H9 (cell line): ENCODE data around the gene ALDH1A1. TPM values are rescaled to one million over a fixed set of nuclear protein-coding genes. Genes with fewer than 3 reads are reported as not detected.

ENCODE experiments used
- DNase-seq: peaks from one replicate; pipeline ENCODE4 v3.0.0-alpha.2; 2017
- H2AFZ ChIP-seq: one replicate; pipeline ENCODE4 v1.6.1; 2013; ENCODE audit warnings: mild to moderate bottlenecking, low read length, control low read depth, moderate library complexity
- H2AK5ac ChIP-seq: 2 replicates; pipeline ENCODE4 v1.6.1; 2013; ENCODE audit warnings: low read length, control low read depth, mixed read lengths; ENCODE audit not compliant: insufficient read length
- H2BK120ac ChIP-seq: one replicate; pipeline ENCODE4 v1.6.1; 2013; ENCODE audit warnings: low read depth, mild to moderate bottlenecking, low read length, control low read depth, inconsistent platforms; ENCODE audit not compliant: poor library complexity, severe bottlenecking
- H2BK12ac ChIP-seq: 2 replicates; pipeline ENCODE4 v1.6.1; 2013; ENCODE audit warnings: low read length, control low read depth, mixed read lengths, low read depth; ENCODE audit not compliant: insufficient read length
- H2BK15ac ChIP-seq: 2 replicates; pipeline ENCODE4 v1.6.1; 2013; ENCODE audit warnings: low read depth, low read length, control low read depth
- H2BK20ac ChIP-seq: one replicate; pipeline ENCODE4 v1.6.1; 2013; ENCODE audit warnings: low read depth, mild to moderate bottlenecking, low read length, control low read depth, inconsistent platforms; ENCODE audit not compliant: poor library complexity, severe bottlenecking
- H2BK5ac ChIP-seq: 2 replicates; pipeline ENCODE4 v1.6.1; 2013; ENCODE audit warnings: low read length, control low read depth, mixed read lengths; ENCODE audit not compliant: insufficient read length
- H3K14ac ChIP-seq: 2 replicates; pipeline ENCODE4 v1.6.1; 2013; ENCODE audit warnings: low read length, control low read depth; ENCODE audit not compliant: insufficient read depth
- H3K18ac ChIP-seq: 2 replicates; pipeline ENCODE4 v1.6.1; 2013; ENCODE audit warnings: low read depth, mild to moderate bottlenecking, mixed read lengths, low read length, control low read depth; ENCODE audit not compliant: insufficient read length
- H3K23ac ChIP-seq: 2 replicates; pipeline ENCODE4 v1.6.1; 2013; ENCODE audit warnings: low read length, control low read depth, mixed read lengths, low read depth; ENCODE audit not compliant: insufficient read length
- H3K23me2 ChIP-seq: 2 replicates; pipeline ENCODE4 v1.6.1; 2013; ENCODE audit warnings: low read depth, mild to moderate bottlenecking, mixed read lengths, low read length, control low read depth; ENCODE audit not compliant: insufficient read length, poor library complexity, severe bottlenecking
- H3K27ac ChIP-seq: 2 replicates; pipeline ENCODE4 v1.5.1; 2013; ENCODE audit warnings: low read length, control low read depth, mixed read lengths, low read depth; ENCODE audit not compliant: insufficient read length
- H3K27me3 ChIP-seq: 2 replicates; pipeline ENCODE4 v1.6.1; 2013; ENCODE audit warnings: low read length, control low read depth, inconsistent platforms; ENCODE audit not compliant: insufficient read depth
- H3K4ac ChIP-seq: 2 replicates; pipeline ENCODE4 v1.6.1; 2013; ENCODE audit warnings: low read depth, mild to moderate bottlenecking, control low read depth, inconsistent platforms, low read length, moderate library complexity
- H3K4me1 ChIP-seq: 2 replicates; pipeline ENCODE4 v1.6.1; 2013; ENCODE audit warnings: low read length, control low read depth, inconsistent platforms; ENCODE audit not compliant: insufficient read depth
- H3K4me2 ChIP-seq: 2 replicates; pipeline ENCODE4 v1.6.1; 2013; ENCODE audit warnings: low read length, control low read depth, mixed read lengths; ENCODE audit not compliant: insufficient read length, insufficient read depth
- H3K56ac ChIP-seq: 2 replicates; pipeline ENCODE4 v1.6.1; 2013; ENCODE audit warnings: low read depth, mild to moderate bottlenecking, mixed read lengths, low read length, control low read depth; ENCODE audit not compliant: insufficient read length
- H3K79me1 ChIP-seq: 2 replicates; pipeline ENCODE4 v1.6.1; 2013; ENCODE audit warnings: low read depth, mild to moderate bottlenecking, moderate library complexity, low read length, control low read depth, inconsistent platforms; ENCODE audit not compliant: insufficient read depth, poor library complexity, severe bottlenecking
- H3K79me2 ChIP-seq: 2 replicates; pipeline ENCODE4 v1.6.1; 2013; ENCODE audit warnings: low read length, control low read depth, inconsistent platforms; ENCODE audit not compliant: insufficient read depth
- H3K9ac ChIP-seq: 2 replicates; pipeline ENCODE4 v1.6.1; 2013; ENCODE audit warnings: low read length, control low read depth, mixed read lengths; ENCODE audit not compliant: insufficient read length; ENCODE audit errors: extremely low read depth
- H3K9me3 ChIP-seq: one replicate; pipeline ENCODE4 v1.6.1; 2013; ENCODE audit warnings: low read depth, low read length, inconsistent platforms; ENCODE audit not compliant: control insufficient read depth
- H3T11ph ChIP-seq: one replicate; pipeline ENCODE4 v1.6.1; 2013; ENCODE audit warnings: mild to moderate bottlenecking, low read length, control low read depth, inconsistent platforms
- H4K20me1 ChIP-seq: one replicate; pipeline ENCODE4 v1.6.1; 2013; ENCODE audit not compliant: control insufficient read depth, insufficient read length, insufficient read depth
- H4K5ac ChIP-seq: 2 replicates; pipeline ENCODE4 v1.6.1; 2013; ENCODE audit warnings: low read depth, mild to moderate bottlenecking, mixed read lengths, low read length, control low read depth; ENCODE audit not compliant: insufficient read length
- H4K8ac ChIP-seq: replicated peaks from 2 replicates; pipeline ENCODE4 v1.6.1; 2013; ENCODE audit warnings: low read length, control low read depth, mixed read lengths, low read depth; ENCODE audit not compliant: insufficient read length
- H4K91ac ChIP-seq: 2 replicates; pipeline ENCODE4 v1.6.1; 2013; ENCODE audit warnings: low read depth, mild to moderate bottlenecking, moderate library complexity, mixed read lengths, low read length, control low read depth; ENCODE audit not compliant: insufficient read length
- H3K27ac Mint-ChIP-seq, 3 experiments: 2 replicates in 2 of 3; 3 replicates in 1 of 3; pipeline ENCODE4 v1.8.0; 2020 to 2021; ENCODE audit warnings: mixed read lengths in 3 of 3, mild to moderate bottlenecking in 1 of 3, moderate library complexity in 1 of 3
- H3K27me3 Mint-ChIP-seq: 2 replicates; pipeline ENCODE4 v1.8.0; 2021; ENCODE audit warnings: low read depth, mild to moderate bottlenecking, moderate library complexity, mixed read lengths
- H3K36me3 Mint-ChIP-seq, 3 experiments: 2 replicates in 2 of 3; 3 replicates in 1 of 3; pipeline ENCODE4 v1.8.0; 2020 to 2021; ENCODE audit warnings: low read depth in 3 of 3, mixed read lengths in 3 of 3; ENCODE audit not compliant: insufficient read depth in 1 of 3
- H3K4me1 Mint-ChIP-seq, 2 experiments: 2 replicates each; pipeline ENCODE4 v1.8.0; 2020; ENCODE audit warnings: mixed read lengths in 2 of 2
- H3K4me3 Mint-ChIP-seq, 2 experiments: 2 replicates in 1 of 2; 3 replicates in 1 of 2; pipeline ENCODE4 v1.8.0; 2020 to 2021; ENCODE audit warnings: mild to moderate bottlenecking in 2 of 2, mixed read lengths in 2 of 2, moderate library complexity in 1 of 2
- H3K9me3 Mint-ChIP-seq, 2 experiments: 2 replicates in 1 of 2; 3 replicates in 1 of 2; pipeline ENCODE4 v1.8.0; 2020; ENCODE audit warnings: mild to moderate bottlenecking in 2 of 2, mixed read lengths in 2 of 2, moderate library complexity in 1 of 2
- WGBS: extraction: QIAGEN DNeasy Blood & Tissue Kit; methylation state at CpG from one replicate; pipeline ENCODE4 v1.1.7; 2013; ENCODE audit warnings: missing lambda C conversion rate, low lambda C conversion rate, mixed read lengths; ENCODE audit not compliant: insufficient read length; ENCODE audit errors: extremely low coverage; 5-methylcytosine and 5-hydroxymethylcytosine counted together
- total RNA-seq: library from RNA; stranded (reverse); gene quantifications from 2 replicates; pipeline ENCODE4 v1.2.1, GENCODE V29; 2021
- TF ChIP-seq, protein P1 (sequence below): fragments of 200-600 bp; sonication (generic); conservative IDR thresholded peaks from 3 replicates; pipeline ENCODE4 v1.8.0; 2021; ENCODE audit warnings: antibody characterized with exemption, mild to moderate bottlenecking

Gene ALDH1A1
- total RNA-seq, 1 experiment from 2014 or later, result 1.1 TPM

GRCh38 chr9:72924154-72924790, 28.6 kb downstream of the ALDH1A1 start:
- H3K23ac ChIP-seq, result no peak overlapping the region
- TF ChIP-seq, protein P1, sequence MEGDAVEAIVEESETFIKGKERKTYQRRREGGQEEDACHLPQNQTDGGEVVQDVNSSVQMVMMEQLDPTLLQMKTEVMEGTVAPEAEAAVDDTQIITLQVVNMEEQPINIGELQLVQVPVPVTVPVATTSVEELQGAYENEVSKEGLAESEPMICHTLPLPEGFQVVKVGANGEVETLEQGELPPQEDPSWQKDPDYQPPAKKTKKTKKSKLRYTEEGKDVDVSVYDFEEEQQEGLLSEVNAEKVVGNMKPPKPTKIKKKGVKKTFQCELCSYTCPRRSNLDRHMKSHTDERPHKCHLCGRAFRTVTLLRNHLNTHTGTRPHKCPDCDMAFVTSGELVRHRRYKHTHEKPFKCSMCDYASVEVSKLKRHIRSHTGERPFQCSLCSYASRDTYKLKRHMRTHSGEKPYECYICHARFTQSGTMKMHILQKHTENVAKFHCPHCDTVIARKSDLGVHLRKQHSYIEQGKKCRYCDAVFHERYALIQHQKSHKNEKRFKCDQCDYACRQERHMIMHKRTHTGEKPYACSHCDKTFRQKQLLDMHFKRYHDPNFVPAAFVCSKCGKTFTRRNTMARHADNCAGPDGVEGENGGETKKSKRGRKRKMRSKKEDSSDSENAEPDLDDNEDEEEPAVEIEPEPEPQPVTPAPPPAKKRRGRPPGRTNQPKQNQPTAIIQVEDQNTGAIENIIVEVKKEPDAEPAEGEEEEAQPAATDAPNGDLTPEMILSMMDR, result no peak
- no peaks in the 10 kb centered on the region for H3K9me3 Mint-ChIP-seq

More at GRCh38 chr9:72924154-72924790, 28.6 kb downstream of the ALDH1A1 start:
- Histone ChIP-seq H3K4me1 (no peaks in the 10 kb centered on the region), H3K4ac (no peak overlapping the region), H4K8ac (no peak overlapping the region), H3K27me3 (no peaks in the 10 kb centered on the region), H2BK5ac (no peak overlapping the region), H3K9me3 (no peaks in the 10 kb centered on the region), H3K79me1 (no peaks in the 10 kb centered on the region), H2BK120ac (no peak overlapping the region), H4K5ac (no peak overlapping the region), H2BK12ac (no peak overlapping the region), H3K18ac (no peak overlapping the region), H3K27ac (no peak overlapping the region), H3K56ac (no peak overlapping the region), H3K9ac (no peak overlapping the region), H3T11ph (no peak overlapping the region), H3K4me2 (no peak overlapping the region), H3K79me2 (no peaks in the 10 kb centered on the region), H2AFZ (no peak overlapping the region), H3K14ac (no peak overlapping the region), H4K20me1 (no peaks in the 10 kb centered on the region), H2AK5ac (no peak overlapping the region), H4K91ac (no peak overlapping the region), H2BK15ac (no peak overlapping the region), H2BK20ac (no peak overlapping the region), H3K23me2 (no peaks in the 10 kb centered on the region)
- no peak overlapping the region for H3K27ac Mint-ChIP-seq
- WGBS, result no CpG with 5 or more reads among the region's 1 CpG
- 0 out of 4 replicates have a peak, but pooled peaks cover 0 to 3% of the 10 kb centered on the region in 2 experiments for H3K4me1 Mint-ChIP-seq
- no peak for DNase-seq
- H3K4me3 Mint-ChIP-seq, result no peak overlapping the region
- no peaks in the 10 kb centered on the region for H3K27me3 Mint-ChIP-seq
- H3K36me3 Mint-ChIP-seq, result no peaks in the 10 kb centered on the region
